Measurements from ENCODE around the gene CAMK1G. TPM values are rescaled to one million over a fixed set of nuclear protein-coding genes. Genes with fewer than 3 reads are reported as not detected.

The CAMK1G gene
- total RNA-seq, 2 experiments from 2014 or later: not detected

- no peak for DNase-seq
- intact Hi-C loops (cut with micrococcal nuclease): no loop called here
- H3K36me3 Mint-ChIP-seq (ENCODE audit: low read depth): no peaks in the 10 kb centered on the region
- CTCF ChIA-PET: interaction anchor here (0.8 to 6.0 kb wide), 9 partner anchors 16 to 99 kb away, joined by 3 to 25 read pairs (median 3); partner anchors contain the start of gene CAMK1G
- H3K4me3 Mint-ChIP-seq: no peak overlapping the region
- POLR2A ChIA-PET: interaction anchor here (0.9 to 1.6 kb wide), 2 partner anchors 13 to 38 kb away, joined by 3 read pairs; no protein-coding TSS in a partner anchor
- ATAC-seq: no peak
- H3K9me3 Mint-ChIP-seq: no peaks in the 10 kb centered on the region
- peaks cover 28% of the 10 kb centered on the region for H3K4me1 Mint-ChIP-seq (ENCODE audit: low read depth)
- TF ChIP-seq CTCF (IDR thresholded peaks at IDR 0.05): no peak
- H3K27ac Mint-ChIP-seq: no peak overlapping the region
- no peaks in the 10 kb centered on the region for H3K27me3 Mint-ChIP-seq
Observed at GRCh38 chr1:209648931-209649776, 65.6 kb downstream of the CAMK1G start.

- Mint-ChIP-seq H3K4me1 (ENCODE audit: low read depth) (peaks cover 28% of the 10 kb centered on the region), H3K27ac (no peak overlapping the region), H3K4me3 (no peak overlapping the region), H3K27me3 (no peaks in the 10 kb centered on the region), H3K9me3 (no peaks in the 10 kb centered on the region), H3K36me3 (ENCODE audit: low read depth) (no peaks in the 10 kb centered on the region)
- intact Hi-C loops (cut with micrococcal nuclease): no loop called here
- ATAC-seq (no peak), DNase-seq (no peak)
- TF ChIP-seq CTCF (IDR thresholded peaks at IDR 0.05): no peak
- CTCF ChIA-PET: interaction anchor here (2.0 to 6.0 kb wide), 2 partner anchors 14 to 23 kb away, joined by 6 to 25 read pairs; no protein-coding TSS in a partner anchor
- POLR2A ChIA-PET: no interaction called here
Observed at GRCh38 chr1:209650454-209650853, 66.9 kb downstream of the CAMK1G start.

- no peak overlapping the region for H3K27ac Mint-ChIP-seq
- DNase-seq: peak; percentile 79
- CTCF ChIA-PET: interaction anchor here (1.2 to 6.0 kb wide), 2 partner anchors 23 to 43 kb away, joined by 4 to 25 read pairs; no protein-coding TSS in a partner anchor
- H3K4me1 Mint-ChIP-seq (ENCODE audit: low read depth): peaks cover 28% of the 10 kb centered on the region
- ATAC-seq: peak; percentile 94
- H3K36me3 Mint-ChIP-seq (ENCODE audit: low read depth): no peaks in the 10 kb centered on the region
- no peak for TF ChIP-seq CTCF (IDR thresholded peaks at IDR 0.05)
- no peaks in the 10 kb centered on the region for H3K27me3 Mint-ChIP-seq
- H3K9me3 Mint-ChIP-seq: no peaks in the 10 kb centered on the region
- POLR2A ChIA-PET: no interaction called here
- no peak overlapping the region for H3K4me3 Mint-ChIP-seq
- intact Hi-C loops (cut with micrococcal nuclease): no loop called here
Observed at GRCh38 chr1:209651138-209651587, 67.6 kb downstream of the CAMK1G start.

- ATAC-seq (no peak), DNase-seq (no peak)
- Mint-ChIP-seq H3K4me1 (ENCODE audit: low read depth) (peaks cover 28% of the 10 kb centered on the region), H3K27me3 (no peaks in the 10 kb centered on the region), H3K4me3 (no peak within 1 kb of the TSS), H3K27ac (no peak within 1 kb of the TSS), H3K36me3 (ENCODE audit: low read depth) (no peaks in the 10 kb centered on the region), H3K9me3 (no peaks in the 10 kb centered on the region)
- TF ChIP-seq CTCF (IDR thresholded peaks at IDR 0.05): no peak
- intact Hi-C loops (cut with micrococcal nuclease): no loop called here
- POLR2A ChIA-PET: interaction anchor here (0.6 to 0.8 kb wide), 3 partner anchors 9 to 131 kb away, joined by 3 read pairs; partner anchors contain the start of gene G0S2
- CTCF ChIA-PET: interaction anchor here (0.9 to 1.2 kb wide), 5 partner anchors 10 to 83 kb away, joined by 3 to 4 read pairs (median 3); no protein-coding TSS in a partner anchor
Observed at GRCh38 chr1:209652121-209652735, 68.7 kb downstream of the CAMK1G start, which contains the start of gene LAMB3. LAMB3 (minus strand) TSS chr1:209652425; CDS start chr1:209650944, 1,481 bp downstream.

Measured in activated CD8-positive, alpha-beta T cell treated with anti-CD3 and anti-CD28 coated beads for 36 hours (primary cell).